Measurements from ENCODE around the gene CCDC93.

DNA sequence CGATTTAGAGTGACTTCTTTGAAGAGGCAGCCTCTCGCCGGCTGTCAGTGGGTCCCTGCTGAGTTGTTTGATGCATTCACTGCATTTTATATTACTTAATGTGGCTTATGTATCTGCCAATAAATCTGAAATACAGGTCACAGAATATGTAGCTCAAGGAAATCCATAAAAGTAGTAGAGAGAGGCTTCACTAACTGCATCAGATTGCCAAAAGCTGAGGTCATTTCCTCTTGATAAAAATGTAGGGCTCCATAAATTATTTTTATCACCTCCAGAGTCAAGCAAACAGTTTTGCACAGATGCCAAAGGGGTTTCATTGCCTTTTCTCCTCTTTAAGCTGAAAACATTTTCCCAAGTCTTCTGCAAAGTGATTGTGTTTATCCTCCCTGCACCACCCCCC lies 36.5 kb upstream of the CCDC93 start:
- TF ChIP-seq CTCF (conservative IDR thresholded peaks at IDR 0.05; ENCODE audit: low read depth, low read length) (no peak), RAD21 (IDR thresholded peaks at IDR 0.05; ENCODE audit: low read length) (no peak), CEBPB (IDR thresholded peaks at IDR 0.05; ENCODE audit: low read depth, low read length) (no peak), SMC3 (IDR thresholded peaks at IDR 0.05; ENCODE audit: low read depth, low read length) (no peak), MAZ (IDR thresholded peaks at IDR 0.05; ENCODE audit: borderline replicate concordance, low read depth, low read length) (no peak), RCOR1 (IDR thresholded peaks at IDR 0.05; ENCODE audit: insufficient replicate concordance, low read length) (no peak), BHLHE40 (IDR thresholded peaks at IDR 0.05; ENCODE audit: low read depth, low read length) (no peak), MAFK (IDR thresholded peaks at IDR 0.05; ENCODE audit: low read depth, low read length) (no peak), POLR2A (IDR thresholded peaks at IDR 0.05; ENCODE audit: low read depth, low read length) (no peak), FOS (IDR thresholded peaks at IDR 0.05; ENCODE audit: low read depth, low read length) (no peak), MXI1 (IDR thresholded peaks at IDR 0.05; ENCODE audit: borderline replicate concordance, low read depth, low read length) (no peak)

All from IMR-90 (cell line).